EH (cell line): ENCODE data around the gene SBK1.

Experiments used
- DNase-seq: peaks from one replicate; pipeline ENCODE4 v3.0.0-alpha.2; 2015; ENCODE audit warnings: low read depth

The SBK1 gene

DNA sequence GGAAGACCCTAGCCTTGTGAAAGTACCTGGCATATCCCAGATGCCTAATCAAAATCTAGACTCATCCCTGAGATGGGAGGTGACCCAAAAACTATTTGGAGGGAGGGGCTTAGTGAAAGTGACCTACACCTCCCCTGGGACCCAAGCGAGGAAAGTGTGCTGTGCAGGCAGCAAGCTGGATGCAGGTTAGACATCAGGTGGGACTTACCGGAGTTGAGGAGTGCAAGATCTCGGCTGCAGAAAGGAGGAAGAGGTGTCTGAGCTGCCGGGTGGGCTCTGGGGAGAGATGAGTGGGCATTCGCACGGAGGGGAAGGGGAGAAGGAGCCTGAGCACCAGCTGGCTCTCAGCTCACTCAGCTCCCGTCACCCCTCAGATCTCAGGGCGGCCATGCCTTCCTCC lies 10.3 kb upstream of the SBK1 start:
- DNase-seq: no peak

DNA sequence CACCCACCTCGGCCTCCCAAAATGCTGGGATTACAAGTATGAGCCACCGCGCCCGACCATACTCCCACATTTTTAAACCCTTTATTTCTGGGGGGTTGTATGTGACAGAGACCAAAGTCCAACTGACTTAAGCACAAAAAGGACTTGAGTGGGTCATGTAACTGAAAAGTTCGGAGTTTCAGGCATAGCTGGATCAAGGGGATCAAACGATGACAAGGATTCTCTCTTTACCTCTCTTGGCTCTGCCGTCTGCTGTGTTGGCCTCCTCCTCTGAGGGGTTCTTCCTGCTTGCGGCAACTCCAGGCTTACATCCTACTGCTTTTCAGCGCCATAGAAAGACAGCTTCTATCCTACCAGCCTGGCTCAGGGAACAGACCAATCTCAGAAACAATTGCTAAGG lies 9.2 kb upstream of the SBK1 start:
- DNase-seq: no peak

DNA sequence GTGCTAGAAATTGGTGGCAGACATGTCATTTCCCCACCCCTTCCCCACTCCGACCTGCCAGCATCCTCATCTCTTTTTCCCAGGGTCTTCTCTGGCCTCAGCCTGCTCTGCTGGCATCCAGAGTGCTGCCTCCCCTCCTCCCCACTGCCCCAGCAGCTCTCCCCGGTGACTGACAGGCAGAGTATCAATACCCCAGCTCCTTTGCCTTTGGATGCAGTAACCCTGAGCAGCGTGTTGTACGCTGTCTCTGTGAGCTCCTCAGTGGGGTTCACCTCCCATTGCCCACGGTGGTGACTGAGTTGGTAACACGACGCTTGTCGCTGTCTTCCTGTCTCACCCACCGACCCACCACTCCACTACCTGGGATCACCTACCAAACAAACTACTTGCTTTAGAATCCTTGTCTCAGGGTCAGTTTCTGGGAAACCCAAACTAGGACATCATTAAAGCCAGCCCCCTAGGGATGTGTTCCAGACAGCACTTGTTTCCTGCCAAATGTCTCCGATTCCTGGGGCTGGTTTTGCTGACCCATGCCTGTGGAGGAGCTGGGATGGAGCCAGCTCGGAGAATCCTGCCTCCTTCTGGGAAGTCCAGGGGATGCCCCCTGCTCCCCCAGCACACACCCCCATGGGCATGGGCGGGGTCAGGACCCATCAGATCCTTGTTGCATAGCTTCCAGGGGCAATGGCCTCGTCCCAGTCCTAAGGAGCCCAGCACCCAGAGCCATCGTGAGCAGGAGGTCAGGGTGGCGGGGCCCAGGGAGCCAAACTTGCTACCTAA lies 8.3 kb upstream of the SBK1 start:
- DNase-seq: no peak

DNA sequence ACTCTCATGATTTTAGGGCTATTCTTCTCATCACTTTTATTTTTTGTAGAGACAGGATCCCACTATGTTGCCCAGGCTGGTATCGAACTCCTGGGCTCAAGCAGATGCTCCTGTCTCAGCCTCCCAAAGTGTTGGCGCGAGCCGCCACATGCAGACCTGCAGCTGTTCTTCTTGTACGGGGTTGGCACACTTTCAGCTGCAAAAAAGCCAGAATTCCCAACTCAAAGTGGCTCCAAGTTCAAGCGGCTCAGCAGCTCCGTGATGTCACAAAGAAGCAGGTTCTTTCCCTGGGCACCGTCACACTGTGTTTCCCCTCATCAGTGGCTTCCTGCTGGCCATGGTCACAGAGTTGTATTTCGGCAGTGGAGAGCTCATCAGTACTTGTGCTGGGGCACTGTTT lies 6.7 kb upstream of the SBK1 start:
- DNase-seq: no peak

DNA sequence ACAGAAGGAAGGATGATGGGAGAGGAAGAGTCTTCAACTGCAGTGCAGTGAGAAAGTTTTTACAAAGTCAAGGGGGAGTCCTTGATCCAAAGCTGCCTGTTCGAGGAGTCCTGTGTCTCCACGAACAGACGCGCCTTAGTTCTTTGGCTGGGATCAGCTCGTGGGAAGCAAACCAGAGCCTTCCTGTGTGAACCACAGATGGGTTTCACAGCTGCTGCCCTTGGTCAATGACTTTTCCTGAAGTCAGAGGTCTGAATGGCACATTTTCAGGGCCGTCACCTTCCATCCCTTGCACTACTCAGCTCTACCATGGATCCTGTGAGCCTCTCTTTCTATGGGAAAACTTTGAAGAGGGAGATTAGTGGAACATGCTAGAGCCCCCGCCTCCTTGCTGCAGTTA lies 4.2 kb upstream of the SBK1 start:
- no peak for DNase-seq

DNA sequence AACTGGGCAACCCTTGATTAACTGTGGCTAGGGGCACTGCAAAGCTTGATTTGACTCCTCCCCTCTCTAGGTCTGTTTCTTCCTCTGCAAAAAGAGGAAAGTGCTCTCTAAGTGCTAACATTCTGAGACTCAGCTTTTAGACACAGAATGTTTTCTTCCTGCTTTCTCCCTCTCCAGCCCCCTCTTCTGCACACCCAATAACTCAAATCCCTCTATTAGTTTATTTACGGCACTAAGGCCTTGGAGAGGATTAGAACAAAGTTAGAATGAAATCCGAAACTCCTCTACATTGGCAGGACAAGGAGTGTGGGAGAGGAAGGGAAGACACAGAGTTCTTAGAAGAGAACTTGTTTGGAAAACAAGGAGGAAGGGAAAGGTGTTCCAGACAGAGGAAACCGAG lies 3.3 kb upstream of the SBK1 start:
- DNase-seq: no peak

DNA sequence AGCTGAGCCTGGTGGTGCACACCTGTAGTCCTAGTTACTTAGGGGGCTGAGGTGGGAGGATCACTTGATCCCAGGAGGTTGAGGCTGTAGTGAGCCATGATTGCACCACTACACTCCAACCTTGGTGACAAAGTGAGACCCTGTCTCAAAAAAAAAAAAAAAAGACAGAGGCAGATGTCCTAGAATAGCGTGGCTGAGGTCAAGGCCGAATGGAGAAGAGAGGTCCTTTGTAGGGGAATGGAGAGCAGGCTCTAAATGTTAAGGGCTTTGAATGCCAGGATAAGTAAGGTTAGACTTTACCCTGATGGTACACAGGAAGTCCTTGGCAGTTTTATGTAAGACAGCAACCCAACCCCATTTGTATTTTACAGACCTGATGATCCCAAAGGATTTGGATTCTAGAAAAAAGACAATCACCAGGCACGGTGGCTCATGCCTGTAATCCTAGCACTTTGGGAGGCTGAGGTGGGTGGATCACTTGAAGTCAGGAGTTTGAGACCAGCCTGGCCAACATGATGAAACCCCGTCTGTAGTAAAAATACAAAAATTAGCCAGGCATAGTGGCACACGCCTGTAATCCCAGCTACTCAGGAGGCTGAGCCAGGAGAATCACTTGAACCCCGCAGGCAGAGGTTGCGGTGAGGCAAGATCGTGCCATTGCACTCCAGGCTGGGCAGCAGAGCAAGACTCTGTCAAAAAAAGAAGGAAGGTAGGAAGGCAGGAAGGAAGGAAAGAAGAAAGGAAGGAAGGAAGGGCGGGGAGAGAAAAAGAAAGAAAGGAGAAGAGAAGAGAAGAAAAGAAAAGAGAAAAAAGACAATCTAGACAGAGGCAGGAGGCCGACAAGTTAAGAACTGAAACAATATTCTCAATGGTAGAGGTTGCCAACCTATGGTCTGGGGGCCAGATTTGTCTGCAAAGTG lies 2.1 kb upstream of the SBK1 start:
- DNase-seq: no peak

DNA sequence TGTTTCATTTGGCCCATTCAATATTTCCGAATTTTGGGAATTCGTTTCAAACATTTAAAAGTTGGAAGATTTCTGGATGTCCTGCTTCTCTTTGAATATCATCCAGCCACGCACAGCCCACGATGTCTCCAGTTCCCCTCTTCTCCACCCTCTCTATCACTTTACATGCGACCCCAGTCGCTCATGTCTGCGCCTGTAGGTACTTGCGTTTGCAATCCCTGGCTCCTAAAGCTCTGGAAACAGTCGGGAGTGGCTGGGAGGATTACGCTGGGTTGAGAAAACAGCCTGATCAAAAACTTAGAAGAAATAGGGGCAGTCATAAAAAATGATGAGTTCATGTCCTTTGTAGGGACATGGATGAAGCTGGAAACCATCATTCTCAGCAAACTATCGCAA lies 1.5 kb upstream of the SBK1 start:
- DNase-seq: no peak

DNA sequence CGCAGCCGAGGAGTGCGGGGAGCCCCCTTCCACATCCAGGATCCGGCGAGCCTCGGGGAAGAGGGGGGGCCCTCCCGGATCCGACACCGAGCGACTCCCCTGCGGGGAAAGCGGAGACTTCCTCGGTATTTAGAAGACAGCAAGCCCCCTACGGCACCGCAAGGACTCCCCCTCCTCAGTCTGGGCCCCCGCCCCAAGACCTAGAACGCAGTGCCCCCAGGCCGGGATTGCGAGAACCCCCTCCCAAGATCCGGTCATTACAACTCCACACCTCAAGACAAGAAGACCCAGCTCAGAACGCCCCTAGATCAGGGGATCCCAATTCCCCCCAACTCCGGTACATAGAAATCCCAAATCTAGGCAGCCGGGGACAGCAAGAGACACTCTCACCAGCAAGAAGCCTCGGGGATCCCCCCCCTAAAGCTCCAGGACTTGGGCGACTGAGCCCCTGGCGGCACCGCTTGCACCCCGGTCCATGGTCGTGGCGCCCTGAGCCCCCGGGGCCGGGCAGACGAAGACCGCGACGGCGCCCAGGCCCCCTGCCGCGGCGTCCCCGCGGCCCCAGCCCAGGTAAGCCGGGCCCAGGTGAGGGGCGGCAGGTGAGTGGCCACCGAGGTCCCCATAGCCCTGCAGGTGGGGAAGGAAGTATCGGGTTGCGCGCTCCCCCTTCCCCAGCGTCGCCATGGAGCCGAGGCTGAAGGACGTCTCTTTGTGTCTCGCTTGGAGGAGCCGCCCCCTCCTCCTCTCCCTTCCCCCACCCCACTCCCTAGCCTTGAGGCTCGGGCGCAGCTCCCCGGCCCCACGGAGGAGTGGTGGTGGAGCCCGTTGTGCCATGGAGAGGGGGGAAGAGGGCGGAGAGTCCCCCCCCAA lies 641 bp downstream of the SBK1 start:
- DNase-seq: no peak

DNA sequence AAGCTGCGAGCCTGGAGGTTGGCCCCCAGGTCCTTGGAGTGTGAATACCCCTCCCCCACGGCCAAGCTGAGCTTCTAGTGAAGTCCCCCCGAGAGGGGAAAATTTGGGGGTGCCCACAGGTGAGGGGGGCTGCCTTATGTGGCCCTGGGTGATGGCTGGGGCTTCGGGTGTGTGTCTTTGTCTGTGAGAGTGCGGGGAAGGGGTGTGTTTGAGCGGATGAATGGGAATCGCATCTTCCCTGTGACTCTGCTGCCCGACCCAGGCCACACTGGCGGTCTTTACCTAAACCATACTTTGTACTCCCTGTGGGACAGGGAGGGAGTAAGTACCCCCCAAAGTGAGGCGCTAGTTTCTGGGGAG lies 1.3 kb downstream of the SBK1 start:
- no peak for DNase-seq

DNA sequence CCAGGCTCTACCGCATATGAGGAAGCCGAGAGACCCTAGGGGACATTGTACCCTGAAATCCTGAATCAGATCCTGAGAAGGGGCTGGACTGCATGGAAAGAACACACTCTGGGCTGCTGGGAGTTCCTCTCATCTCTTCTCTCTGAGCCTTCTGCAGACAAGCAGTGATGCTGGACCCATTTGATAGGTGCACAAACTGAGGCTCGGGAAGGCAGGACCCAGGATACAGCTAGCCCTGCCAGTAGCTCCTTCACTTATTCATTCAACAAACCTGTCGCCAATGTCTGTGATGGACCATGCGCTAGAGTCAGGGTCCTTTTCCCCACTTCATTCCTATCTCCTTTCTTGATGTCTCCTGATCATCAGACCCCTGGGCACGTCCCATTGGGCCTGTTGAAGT lies 1.9 kb downstream of the SBK1 start:
- no peak for DNase-seq

DNA sequence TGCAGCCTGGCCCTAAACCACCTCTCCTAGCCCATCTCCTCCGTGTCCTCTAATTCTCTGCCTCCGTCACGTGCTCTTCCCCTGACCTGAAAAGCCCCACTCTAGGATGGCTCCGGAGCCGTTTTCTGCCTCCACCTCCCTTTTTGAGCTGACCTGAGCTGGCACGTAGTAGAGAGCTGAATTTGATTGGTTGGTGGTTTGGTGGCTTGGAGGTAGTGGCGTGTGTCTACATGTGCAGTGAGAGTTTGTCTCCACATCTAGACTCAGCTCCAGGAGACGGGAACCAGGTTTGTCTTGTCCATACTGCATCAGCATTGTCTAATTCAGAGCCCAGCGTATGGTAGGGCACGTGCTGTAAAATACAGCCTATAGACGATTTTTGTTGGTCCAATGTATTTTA lies 3.0 kb downstream of the SBK1 start:
- no peak for DNase-seq

DNA sequence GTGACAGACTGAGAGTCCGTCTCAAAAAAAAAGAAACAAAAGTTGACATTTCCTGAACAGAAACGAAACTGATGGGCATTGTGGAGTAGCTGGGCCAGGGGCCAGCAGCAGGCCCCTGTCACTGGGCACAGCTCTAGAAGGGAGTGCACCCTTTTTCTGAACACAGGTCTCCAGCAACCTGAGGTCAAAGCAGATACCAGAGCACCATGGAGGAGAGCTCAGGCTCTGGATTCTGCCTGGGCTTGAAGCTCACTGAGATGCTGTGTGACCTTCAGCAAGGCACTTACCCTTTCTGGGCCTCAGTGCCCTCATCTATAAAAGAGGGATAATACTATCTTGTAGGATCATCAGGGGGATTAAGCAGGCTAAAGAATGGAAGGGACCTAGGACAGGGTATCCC lies 5.0 kb downstream of the SBK1 start:
- DNase-seq: no peak

DNA sequence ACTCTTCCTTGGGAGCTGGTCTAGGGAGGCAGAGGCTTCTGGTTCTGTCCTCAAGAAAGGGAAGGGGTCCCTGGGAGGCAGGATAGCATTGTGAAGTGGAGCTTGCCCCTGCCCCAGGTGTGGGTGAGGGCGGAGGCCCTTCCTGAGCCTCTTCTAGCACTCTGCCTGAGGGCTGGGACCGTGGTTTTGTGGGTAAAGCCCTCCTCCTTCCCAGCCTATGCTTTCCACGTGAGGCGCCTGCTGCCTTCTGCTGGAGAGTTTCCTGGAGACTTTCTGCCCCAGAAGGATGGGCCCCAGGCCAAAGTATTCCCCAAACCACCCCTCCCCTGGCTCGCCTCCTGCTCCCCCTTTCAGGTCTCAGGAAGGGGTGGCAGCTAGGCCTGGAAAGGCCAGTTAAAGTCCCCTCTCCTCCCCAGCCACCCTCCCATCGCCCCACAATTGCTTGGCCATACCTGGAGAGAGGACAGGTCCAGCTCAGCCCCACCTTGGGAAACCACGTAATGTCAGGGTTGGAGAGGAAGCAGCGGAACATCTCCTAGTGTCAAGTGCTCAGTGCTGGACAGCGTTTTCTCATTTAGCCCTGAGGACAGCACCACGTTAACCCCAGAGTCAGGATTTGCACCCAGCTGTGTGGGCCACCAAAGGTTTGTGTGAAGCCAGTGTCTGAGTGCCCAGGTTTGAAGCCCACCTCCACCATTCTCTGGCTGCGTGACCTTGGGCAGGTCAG lies 5.6 kb downstream of the SBK1 start:
- DNase-seq: no peak

DNA sequence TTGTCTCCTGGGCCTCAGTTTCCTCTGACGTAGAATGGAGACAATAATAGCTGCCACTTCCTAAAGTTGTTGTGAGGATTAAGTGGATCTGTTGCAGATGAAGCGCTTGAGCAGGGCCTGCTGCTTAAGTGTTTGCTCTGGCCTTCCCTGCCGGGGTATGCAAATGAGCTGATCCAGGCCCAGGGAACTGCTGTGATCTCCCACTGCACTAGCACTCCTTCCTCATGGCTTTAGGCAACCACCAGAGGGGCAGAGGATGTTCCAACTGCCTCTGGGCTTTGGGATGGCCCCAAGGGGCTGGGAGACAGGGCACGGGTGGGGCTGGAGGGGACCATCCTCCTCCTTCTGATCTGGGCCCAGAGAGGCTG lies 6.2 kb downstream of the SBK1 start:
- DNase-seq: no peak

DNA sequence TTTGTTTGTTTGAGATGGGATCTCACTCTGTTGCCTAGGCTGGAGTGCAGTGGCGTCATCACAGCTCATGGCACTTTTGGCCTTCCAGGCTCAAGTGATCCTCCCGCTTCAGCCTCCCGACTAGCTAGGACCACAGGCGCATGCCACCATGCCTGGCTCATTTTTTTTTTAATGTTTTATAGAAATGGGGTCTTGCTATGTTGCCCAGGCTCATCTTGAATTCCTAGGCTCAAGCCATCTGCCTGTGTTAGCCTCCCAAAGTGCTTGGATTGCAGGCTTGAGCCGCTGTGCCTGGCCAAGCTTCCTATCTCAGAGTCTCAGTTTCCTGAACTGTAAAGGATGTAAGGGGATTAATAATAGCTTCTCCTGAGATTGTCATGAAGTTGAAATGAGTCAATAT lies 8.0 kb downstream of the SBK1 start:
- no peak for DNase-seq

DNA sequence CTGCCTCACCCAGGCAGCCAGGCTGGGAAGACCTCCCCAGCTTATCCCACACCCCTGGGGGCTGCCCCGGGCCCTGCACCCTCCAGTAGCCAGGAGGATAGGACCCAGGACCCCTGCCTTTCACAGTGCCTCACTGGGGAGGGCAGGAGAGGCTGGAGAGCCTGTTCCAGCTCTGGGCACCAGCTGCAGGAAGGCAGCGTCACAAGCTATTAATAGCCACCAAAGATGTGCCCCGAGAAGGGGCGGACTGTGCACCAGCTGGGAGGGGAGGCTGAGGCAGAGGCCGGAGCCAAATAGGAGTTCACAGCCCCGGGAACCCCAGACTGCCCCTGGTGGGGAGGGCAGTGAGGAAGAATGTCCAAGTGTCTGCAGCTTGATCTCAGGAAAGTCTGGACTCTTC lies 8.8 kb downstream of the SBK1 start:
- no peak for DNase-seq

DNA sequence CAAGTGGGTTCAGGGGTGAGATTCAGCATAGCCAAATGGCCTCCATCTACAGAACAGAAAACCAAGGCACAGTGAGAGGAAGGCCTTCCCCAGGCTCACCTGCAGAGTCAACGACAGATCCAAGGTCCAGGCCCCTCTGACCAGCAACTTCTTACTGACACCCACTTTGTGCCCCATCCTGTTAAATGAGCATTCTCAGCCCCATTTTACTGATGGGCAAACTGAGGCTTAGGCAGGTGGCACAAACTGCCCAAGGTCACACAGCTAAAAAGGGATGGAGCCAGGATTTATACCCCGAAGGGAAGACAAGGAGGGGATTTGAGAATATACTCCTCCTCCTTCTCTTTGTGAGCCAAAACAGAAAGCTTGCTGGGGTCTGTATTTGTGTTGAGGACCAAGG lies 9.3 kb downstream of the SBK1 start:
- no peak for DNase-seq

DNA sequence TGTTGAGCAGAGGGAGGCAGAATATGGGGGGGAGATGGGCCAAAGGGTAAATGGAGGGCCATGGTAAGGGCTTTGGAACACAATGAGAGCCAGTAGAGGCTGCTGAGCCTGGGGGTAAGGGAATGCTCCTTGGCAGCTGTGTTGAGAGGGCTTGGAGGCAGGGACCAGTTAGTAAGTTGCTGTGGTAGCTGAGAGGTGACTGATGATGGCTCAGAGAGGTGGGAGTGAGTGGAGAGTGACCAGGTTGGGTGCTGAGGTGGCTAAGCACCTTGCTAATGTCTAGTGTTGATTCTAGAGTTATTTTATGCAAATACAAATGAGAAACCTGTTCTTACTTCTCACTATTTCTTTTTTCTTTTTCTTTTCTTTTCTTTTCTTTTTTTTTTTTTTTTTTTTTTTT lies 10.8 kb downstream of the SBK1 start:
- no peak for DNase-seq

DNA sequence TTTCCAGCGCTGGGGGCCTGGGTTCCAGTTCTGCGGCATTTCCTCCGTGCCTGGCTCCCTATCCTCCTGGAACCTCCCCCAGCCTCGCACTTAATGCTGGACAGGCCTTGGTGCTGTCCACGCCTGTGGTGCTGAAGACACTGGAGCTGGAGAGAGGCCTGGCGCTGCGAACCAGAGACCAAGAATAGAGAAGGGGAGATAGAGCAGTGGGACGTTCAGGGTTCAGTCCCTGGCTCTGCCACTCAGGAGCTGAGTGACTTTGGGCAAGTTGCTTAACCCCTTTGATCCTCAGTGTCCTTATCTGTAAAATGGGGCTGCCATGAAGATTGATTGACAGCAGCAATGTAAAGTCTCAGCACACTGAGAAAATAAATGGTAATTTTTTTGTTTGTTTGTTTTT lies 11.9 kb downstream of the SBK1 start:
- peak; percentile 36 for DNase-seq

DNA sequence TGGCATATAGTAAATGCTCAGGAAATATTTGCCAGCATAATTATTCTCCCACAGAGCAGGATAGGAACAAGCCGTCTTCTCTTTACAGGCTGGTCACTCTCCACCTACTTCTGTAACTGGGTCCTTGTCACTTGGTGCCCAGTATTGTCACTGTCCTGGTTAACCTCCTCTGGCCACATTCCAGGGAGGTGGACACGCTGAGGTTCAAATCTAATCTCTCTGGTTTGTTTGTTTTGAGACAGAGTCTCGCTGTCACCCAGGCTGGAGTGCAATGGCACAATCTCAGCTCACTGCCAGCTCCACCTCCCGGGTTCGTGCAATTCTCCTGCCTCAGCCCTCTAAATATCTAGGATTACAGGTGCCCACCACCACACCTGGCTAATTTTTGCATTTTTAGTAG lies 15.6 kb downstream of the SBK1 start:
- no peak for DNase-seq
